Spleen (tissue), 11 donors: Measurements from ENCODE around the gene ELOVL2. TPM values are rescaled to one million over a fixed set of nuclear protein-coding genes. Genes with fewer than 3 reads are reported as not detected.

Source experiments
- DNase-seq: peaks from one replicate; pipeline ENCODE4 v3.0.0-alpha.2; 2020
- H3K27ac ChIP-seq, 8 donors: fragments of 200-600 bp; sonication (generic) in 7 of 8; 1 replicate in 4 of 8; 2 replicates in 4 of 8; pipeline versions ENCODE4 v1.5.0 to v1.8.0; 2016 to 2021; ENCODE audit warnings: inconsistent platforms in 4 of 8, mild to moderate bottlenecking in 4 of 8, moderate library complexity in 1 of 8
- H3K27me3 ChIP-seq, 7 donors: fragments of 200-600 bp; sonication (generic) in 6 of 7; replicated peaks in 1 of 7; 1 replicate in 4 of 7; 2 replicates in 3 of 7; pipeline versions ENCODE4 v1.5.0 to v1.8.0; 2016 to 2021; ENCODE audit warnings: inconsistent platforms in 3 of 7, mild to moderate bottlenecking in 1 of 7
- H3K36me3 ChIP-seq, 6 donors: fragments of 200-600 bp; sonication (generic) in 5 of 6; 1 replicate in 4 of 6; 2 replicates in 2 of 6; pipeline versions ENCODE4 v1.5.0 to v1.8.0; 2016 to 2021; ENCODE audit warnings: inconsistent platforms in 2 of 6
- H3K4me1 ChIP-seq, 6 donors: fragments of 200-600 bp; sonication (generic) in 5 of 6; 1 replicate in 3 of 6; 2 replicates in 3 of 6; pipeline versions ENCODE4 v1.5.0 to v1.8.0; 2016 to 2021; ENCODE audit warnings: inconsistent platforms in 3 of 6
- H3K4me3 ChIP-seq, 8 donors: fragments of 200-600 bp; sonication (generic) in 7 of 8; 1 replicate in 4 of 8; 2 replicates in 4 of 8; pipeline versions ENCODE4 v1.5.0 to v1.8.0; 2016 to 2021; ENCODE audit warnings: inconsistent platforms in 4 of 8, mild to moderate bottlenecking in 4 of 8, moderate library complexity in 2 of 8
- H3K9me3 ChIP-seq, 8 donors: fragments of 200-600 bp; sonication (generic) in 7 of 8; 1 replicate in 4 of 8; 2 replicates in 4 of 8; pipeline versions ENCODE4 v1.5.0 to v1.8.0; 2016 to 2021; ENCODE audit warnings: inconsistent platforms in 4 of 8
- CTCF ChIP-seq, 11 experiments: fragments of 200-600 bp in 7 of 11; fragments of 450-650 bp in 4 of 11; sonication (generic) in 4 of 11; IDR thresholded peaks in 8 of 11; conservative IDR thresholded peaks in 3 of 11; 1 replicate in 7 of 11; 2 replicates in 4 of 11; pipeline versions ENCODE4 v1.4.0 to v1.8.0; 2016 to 2021; ENCODE audit warnings: antibody characterized with exemption in 11 of 11, inconsistent platforms in 4 of 11, mild to moderate bottlenecking in 1 of 11
- POLR2A ChIP-seq, 3 donors: fragments of 450-650 bp; IDR thresholded peaks; one replicate each; pipeline ENCODE4 v1.5.1; 2017; ENCODE audit warnings: antibody characterized with exemption in 3 of 3, mild to moderate bottlenecking in 1 of 3
- POLR2AphosphoS5 ChIP-seq, 3 donors: sonication (generic); formaldehyde crosslinking; IDR thresholded peaks; one replicate each; pipeline ENCODE4 v1.5.1; 2017; ENCODE audit warnings: antibody characterized with exemption in 3 of 3
- WGBS, 5 donors: extraction: QIAGEN DNeasy Blood & Tissue Kit in 3 of 5; methylation state at CpG; one replicate each; pipeline versions ENCODE4 v1.1.5 to v1.1.7; 2013 to 2018; 5-methylcytosine and 5-hydroxymethylcytosine counted together
- intact Hi-C: fragments of 100-400 bp; cut with DNase I; formaldehyde crosslinking; loops from one replicate; pipeline ENCODE4 v1.15.0; 2023; ENCODE audit warnings: low total_unique reads
- polyA plus RNA-seq, 3 donors: library from polyadenylated mRNA; stranded (reverse); fragments of 200-250 nt; gene quantifications; one replicate each; pipeline ENCODE4 v1.2.1, GENCODE V29; 2013
- total RNA-seq, 7 donors: library from RNA; depleted of rRNA in 3 of 7; stranded (reverse); fragments of >200 nt in 3 of 7; fragmentation: NEBNext Ultra II Directional in 4 of 7; extraction: Animal tissue kit (Norgen Biotek cat#: 25700) in 4 of 7; gene quantifications; one replicate each; pipeline versions ENCODE4 v1.1.0 to v1.2.1, GENCODE V29; 2016 to 2021
- donor health status: healthy with polysubstance abuse.
- donor health status: DM: no; HTN: no; CAD: no; lungs with moderate emphysema.
- donor health status: DM: no; HTN: no; CAD: no.
- donor health status: Bipolar disorder and iron deficiency.
- donor health status: healthy.
- donor health status: DM: no; HTN: no; CAD: no.
- donor health status: DM: yes; HTN: yes; CAD: no.

The ELOVL2 gene
- total and polyA plus RNA-seq, 10 donors = 0.03 to 0.08 (median 0.04) TPM; not detected in 7

GRCh38 chr6:11023032-11023431 is 21.1 kb downstream of the ELOVL2 start:
- Histone ChIP-seq H3K4me3 (no peak overlapping the region), H3K27me3 (peaks cover 0 to 44% (median 8%) of the 10 kb centered on the region in 7 donors), H3K9me3 (no peaks in the 10 kb centered on the region), H3K4me1 (peaks cover 0 to 6% (median 0%) of the 10 kb centered on the region in 6 donors), H3K36me3 (no peaks in the 10 kb centered on the region), H3K27ac (no peak overlapping the region)
- TF ChIP-seq POLR2AphosphoS5 (IDR thresholded peaks at IDR 0.05) (no peak), CTCF (IDR thresholded peaks at IDR 0.05 in 8 of 11, conservative IDR thresholded peaks at IDR 0.05 in 3 of 11) (no peak), POLR2A (IDR thresholded peaks at IDR 0.05) (no peak)
- no peak for DNase-seq
- intact Hi-C loops = no loop called here

DNA sequence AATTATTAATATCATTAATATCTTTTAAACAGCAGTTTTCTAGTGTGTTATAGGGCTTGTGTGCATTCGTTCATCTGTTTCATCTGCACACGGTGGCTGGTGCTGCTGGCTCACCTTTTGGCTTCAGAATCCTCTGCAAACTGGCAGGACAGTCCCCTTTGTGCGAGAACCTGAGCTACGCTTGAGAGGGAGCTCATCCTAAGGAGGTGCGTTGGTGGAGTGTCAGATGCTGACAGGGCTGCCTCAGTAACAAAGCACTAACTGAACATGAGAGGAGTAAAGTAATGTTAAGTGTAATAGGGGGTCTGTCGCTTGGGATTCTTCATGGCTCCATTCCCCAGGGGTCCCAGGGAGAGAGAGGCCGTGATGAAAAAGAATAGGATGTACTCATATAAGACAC is 22.4 kb downstream of the ELOVL2 start:
- Histone ChIP-seq H3K36me3 (no peaks in the 10 kb centered on the region), H3K27me3 (peaks cover 0 to 41% (median 4%) of the 10 kb centered on the region in 7 donors), H3K4me1 (peaks cover 0 to 6% (median 0%) of the 10 kb centered on the region in 6 donors), H3K27ac (no peak overlapping the region), H3K9me3 (no peaks in the 10 kb centered on the region), H3K4me3 (no peak overlapping the region)
- intact Hi-C loops = no loop called here
- TF ChIP-seq POLR2AphosphoS5 (IDR thresholded peaks at IDR 0.05) = no peak
- TF ChIP-seq CTCF (IDR thresholded peaks at IDR 0.05 in 8 of 11, conservative IDR thresholded peaks at IDR 0.05 in 3 of 11) = no peak
- 77 to 87% (median 82%) methylated on average over 7 of the region's 7 CpGs for WGBS, 5 donors
- DNase-seq = no peak

DNA sequence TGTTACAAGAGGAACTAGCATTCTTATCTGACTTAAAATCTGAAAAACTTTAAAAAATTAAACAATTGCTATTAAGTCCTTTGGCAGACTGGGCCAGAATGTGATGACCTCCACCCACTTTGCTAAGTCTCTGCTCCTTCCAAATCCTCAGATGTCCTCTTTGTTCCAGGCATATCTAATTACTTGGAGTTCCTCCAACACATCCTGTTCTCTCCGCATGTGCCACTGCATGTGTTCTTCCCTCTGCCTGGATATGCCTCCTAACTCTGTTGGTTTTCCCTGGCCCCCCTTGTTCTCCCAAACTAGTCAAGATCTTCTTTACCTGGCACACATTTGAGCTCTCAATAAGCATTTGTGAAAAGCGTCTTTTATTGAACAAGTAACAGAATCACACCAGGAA is 23.1 kb downstream of the ELOVL2 start:
- Histone ChIP-seq H3K27me3 (peaks cover 0 to 38% (median 0%) of the 10 kb centered on the region in 7 donors), H3K4me1 (no peaks in the 10 kb centered on the region), H3K36me3 (no peaks in the 10 kb centered on the region), H3K9me3 (no peaks in the 10 kb centered on the region), H3K27ac (no peak overlapping the region), H3K4me3 (no peak overlapping the region)
- no peak for DNase-seq
- intact Hi-C loops = no loop called here
- TF ChIP-seq CTCF (IDR thresholded peaks at IDR 0.05 in 8 of 11, conservative IDR thresholded peaks at IDR 0.05 in 3 of 11) = no peak
- WGBS, 5 donors = 63 to 88% (median 80%) methylated on average over 2 of the region's 2 CpGs

DNA sequence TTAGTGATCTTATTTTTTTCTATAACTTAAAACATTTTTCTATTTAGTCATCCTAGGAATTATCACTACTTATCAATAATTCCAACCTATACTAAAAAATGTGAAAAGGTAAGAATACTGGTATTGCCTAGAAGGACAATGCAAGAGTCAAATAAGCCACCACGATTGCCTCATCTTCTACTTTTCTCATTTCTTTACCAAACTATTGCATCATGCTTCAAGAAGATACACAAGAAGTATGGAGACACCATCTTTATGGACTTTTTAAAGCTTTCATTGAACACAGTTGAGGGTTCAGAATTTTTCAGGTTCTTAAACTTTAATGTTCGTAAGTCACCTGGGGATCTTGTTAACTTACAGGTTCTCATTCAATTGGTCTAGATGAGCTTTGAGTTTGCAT is 25.9 kb downstream of the ELOVL2 start:
- intact Hi-C loops = no loop called here
- Histone ChIP-seq H3K27me3 (peaks cover 0 to 54% (median 0%) of the 10 kb centered on the region in 7 donors), H3K4me3 (no peak overlapping the region), H3K27ac (no peak overlapping the region), H3K36me3 (no peaks in the 10 kb centered on the region), H3K9me3 (no peaks in the 10 kb centered on the region), H3K4me1 (no peaks in the 10 kb centered on the region)
- TF ChIP-seq POLR2A (IDR thresholded peaks at IDR 0.05) (no peak), POLR2AphosphoS5 (IDR thresholded peaks at IDR 0.05) (no peak), CTCF (IDR thresholded peaks at IDR 0.05 in 8 of 11, conservative IDR thresholded peaks at IDR 0.05 in 3 of 11) (no peak)
- DNase-seq = no peak
- WGBS, 5 donors = 83 to 98% (median 88%) methylated on average over 2 of the region's 2 CpGs
